ENCODE results near the gene NHERF2.

GRCh38 chr16:2040041-2040786 is 13.5 kb downstream of the NHERF2 start:
- TF ChIP-seq CTCF (conservative IDR thresholded peaks at IDR 0.05; ENCODE audit: low read depth in 2 of 2) (no peak), POLR2AphosphoS5 (IDR thresholded peaks at IDR 0.05; ENCODE audit: low read depth) (no peak), REST (IDR thresholded peaks at IDR 0.05; ENCODE audit: unreplicated experiment) (no peak), CREB1 (CRISPR knock-in tag; IDR thresholded peaks at IDR 0.05; ENCODE audit: low read depth) (no peak), EZH2 (IDR thresholded peaks at IDR 0.05; ENCODE audit: low read depth, unreplicated experiment) (no peak), JUNB (IDR thresholded peaks at IDR 0.05; ENCODE audit: unreplicated experiment) (no peak), EZH2phosphoT487 (IDR thresholded peaks at IDR 0.05; ENCODE audit: unreplicated experiment) (no peak), NANOG (IDR thresholded peaks at IDR 0.05; ENCODE audit: borderline replicate concordance) (no peak), ZNF331 (CRISPR knock-in tag; IDR thresholded peaks at IDR 0.05; ENCODE audit: low read depth) (no peak), ZNF114 (CRISPR knock-in tag; IDR thresholded peaks at IDR 0.05) (no peak)
